ENCODE results near the gene ANKRD62. TPM values are rescaled to one million over a fixed set of nuclear protein-coding genes. Genes with fewer than 3 reads are reported as not detected.

ANKRD62 gene
- total RNA-seq, 1 donor from 2014 or later, result 0.17 TPM

- H3K4me1 Mint-ChIP-seq (ENCODE audit: low read depth, unreplicated experiment), result no peaks in the 10 kb centered on the region
- no peaks in the 10 kb centered on the region for H3K27me3 Mint-ChIP-seq (ENCODE audit: unreplicated experiment)
- H3K4me3 Mint-ChIP-seq (ENCODE audit: unreplicated experiment), result no peak overlapping the region
- no peaks in the 10 kb centered on the region for H3K36me3 Mint-ChIP-seq (ENCODE audit: unreplicated experiment)
- TF ChIP-seq CTCF (IDR thresholded peaks at IDR 0.05; ENCODE audit: partially characterized antibody, unreplicated experiment), result no peak
- peaks cover 3% of the 10 kb centered on the region for H3K9me3 Mint-ChIP-seq (ENCODE audit: unreplicated experiment)
- DNase-seq, result no peak
- no peak overlapping the region for H3K27ac Mint-ChIP-seq (ENCODE audit: unreplicated experiment)
Measured at GRCh38 chr18:12056034-12056883, 37.4 kb upstream of the ANKRD62 start.

GRCh38 chr18:12056884-12057402 lies 36.7 kb upstream of the ANKRD62 start:
- H3K27ac Mint-ChIP-seq (ENCODE audit: unreplicated experiment), result no peak overlapping the region
- peaks cover 3% of the 10 kb centered on the region for H3K9me3 Mint-ChIP-seq (ENCODE audit: unreplicated experiment)
- H3K27me3 Mint-ChIP-seq (ENCODE audit: unreplicated experiment), result no peaks in the 10 kb centered on the region
- H3K4me3 Mint-ChIP-seq (ENCODE audit: unreplicated experiment), result no peak overlapping the region
- no peaks in the 10 kb centered on the region for H3K36me3 Mint-ChIP-seq (ENCODE audit: unreplicated experiment)
- TF ChIP-seq CTCF (IDR thresholded peaks at IDR 0.05; ENCODE audit: partially characterized antibody, unreplicated experiment), result no peak
- no peaks in the 10 kb centered on the region for H3K4me1 Mint-ChIP-seq (ENCODE audit: low read depth, unreplicated experiment)
- no peak for DNase-seq

GRCh38 chr18:12057419-12058039 lies 36.1 kb upstream of the ANKRD62 start:
- no peak overlapping the region for H3K27ac Mint-ChIP-seq (ENCODE audit: unreplicated experiment)
- no peaks in the 10 kb centered on the region for H3K4me1 Mint-ChIP-seq (ENCODE audit: low read depth, unreplicated experiment)
- TF ChIP-seq CTCF (IDR thresholded peaks at IDR 0.05; ENCODE audit: partially characterized antibody, unreplicated experiment), result no peak
- no peak overlapping the region for H3K4me3 Mint-ChIP-seq (ENCODE audit: unreplicated experiment)
- H3K27me3 Mint-ChIP-seq (ENCODE audit: unreplicated experiment), result no peaks in the 10 kb centered on the region
- H3K9me3 Mint-ChIP-seq (ENCODE audit: unreplicated experiment), result peaks cover 3% of the 10 kb centered on the region
- H3K36me3 Mint-ChIP-seq (ENCODE audit: unreplicated experiment), result no peaks in the 10 kb centered on the region
- DNase-seq, result no peak

GRCh38 chr18:12059334-12060181 lies 34.1 kb upstream of the ANKRD62 start:
- DNase-seq, result no peak
- Mint-ChIP-seq H3K4me3 (ENCODE audit: unreplicated experiment) (no peak overlapping the region), H3K9me3 (ENCODE audit: unreplicated experiment) (peaks cover 3% of the 10 kb centered on the region), H3K27ac (ENCODE audit: unreplicated experiment) (no peak overlapping the region), H3K27me3 (ENCODE audit: unreplicated experiment) (no peaks in the 10 kb centered on the region), H3K4me1 (ENCODE audit: low read depth, unreplicated experiment) (no peaks in the 10 kb centered on the region), H3K36me3 (ENCODE audit: unreplicated experiment) (no peaks in the 10 kb centered on the region)
- TF ChIP-seq CTCF (IDR thresholded peaks at IDR 0.05; ENCODE audit: partially characterized antibody, unreplicated experiment), result no peak
